Bronchial epithelial cell (primary cell): ENCODE measurements around the gene ARID3B. TPM values are rescaled to one million over a fixed set of nuclear protein-coding genes. Genes with fewer than 3 reads are reported as not detected.

Experiments
- DNase-seq: peaks from one replicate; pipeline ENCODE4 v3.0.0-alpha.2; 2010; ENCODE audit warnings: low read depth
- FAIRE-seq: peaks from 2 replicates; lab custom pipeline; 2011; peaks lifted over from hg19 to GRCh38; lab: Jason Lieb, UNC
- H3K27me3 ChIP-seq: 2 replicates; pipeline ENCODE4 v1.5.1; 2011; ENCODE audit warnings: low read length; ENCODE audit not compliant: control insufficient read depth, insufficient read depth
- H3K36me3 ChIP-seq: 2 replicates; pipeline ENCODE4 v1.5.1; 2011; ENCODE audit warnings: low read length; ENCODE audit not compliant: control insufficient read depth, insufficient read depth
- H3K4me3 ChIP-seq: 2 replicates; pipeline ENCODE4 v1.5.1; 2011; ENCODE audit warnings: mild to moderate bottlenecking, low read depth, low read length, control low read depth
- CTCF ChIP-seq: IDR thresholded peaks from 2 replicates; pipeline ENCODE4 v1.5.1; 2011; ENCODE audit warnings: mild to moderate bottlenecking, moderate library complexity, low read length, control low read depth, inconsistent platforms; ENCODE audit not compliant: insufficient read depth, severe bottlenecking
- total RNA-seq: library from RNA; depleted of rRNA; stranded (reverse); fragments of >200 nt; gene quantifications from 2 replicates; pipeline ENCODE4 v1.2.1, GENCODE V29; 2014

The ARID3B gene
- total RNA-seq, 1 donor from 2014 or later, result 3.4 TPM

GRCh38 chr15:74610302-74610951 lies 69.4 kb downstream of the ARID3B start:
- no peaks in the 10 kb centered on the region for H3K27me3 ChIP-seq
- no peak for TF ChIP-seq CTCF
- no peak for FAIRE-seq

GRCh38 chr15:74611341-74611740 lies 70.3 kb downstream of the ARID3B start:
- FAIRE-seq, result no peak
- Histone ChIP-seq H3K36me3 (no peaks in the 10 kb centered on the region), H3K4me3 (no peak overlapping the region), H3K27me3 (no peaks in the 10 kb centered on the region)
- peak; percentile 54 for DNase-seq
- no peak for TF ChIP-seq CTCF

More at GRCh38 chr15:74610302-74610951, 69.4 kb downstream of the ARID3B start:
- Histone ChIP-seq H3K36me3 (no peaks in the 10 kb centered on the region), H3K4me3 (no peak overlapping the region)
- DNase-seq, result no peak

- no peak for TF ChIP-seq CTCF
- FAIRE-seq (no peak), DNase-seq (no peak)
- Histone ChIP-seq H3K36me3 (no peaks in the 10 kb centered on the region), H3K4me3 (no peak overlapping the region), H3K27me3 (no peaks in the 10 kb centered on the region)
Measured at GRCh38 chr15:74611834-74612233, 70.8 kb downstream of the ARID3B start.

- Histone ChIP-seq H3K27me3 (no peaks in the 10 kb centered on the region), H3K36me3 (no peaks in the 10 kb centered on the region), H3K4me3 (no peak overlapping the region)
- no peak for DNase-seq
- FAIRE-seq, result no peak
- TF ChIP-seq CTCF, result no peak
Measured at GRCh38 chr15:74612677-74613076, 71.7 kb downstream of the ARID3B start.

- no peak overlapping the region for H3K4me3 ChIP-seq
- DNase-seq (no peak), FAIRE-seq (no peak)
- no peaks in the 10 kb centered on the region for H3K27me3 ChIP-seq
- no peak for TF ChIP-seq CTCF
- H3K36me3 ChIP-seq, result no peaks in the 10 kb centered on the region
Measured at GRCh38 chr15:74613089-74613952, 72.3 kb downstream of the ARID3B start.
